Measurements from ENCODE around the gene CCDC148. TPM values are rescaled to one million over a fixed set of nuclear protein-coding genes. Genes with fewer than 3 reads are reported as not detected.
A peak's percentile ranks its signal among the peaks of the same experiment; 100 is the strongest.
"Not testable (repeated sequence)": the region's sequence is repeated elsewhere in the genome, so short reads cannot be mapped to it uniquely, and the experiment has no call there.

CCDC148 gene
- total RNA-seq, 1 experiment from 2014 or later, result 0.46 TPM

DNA sequence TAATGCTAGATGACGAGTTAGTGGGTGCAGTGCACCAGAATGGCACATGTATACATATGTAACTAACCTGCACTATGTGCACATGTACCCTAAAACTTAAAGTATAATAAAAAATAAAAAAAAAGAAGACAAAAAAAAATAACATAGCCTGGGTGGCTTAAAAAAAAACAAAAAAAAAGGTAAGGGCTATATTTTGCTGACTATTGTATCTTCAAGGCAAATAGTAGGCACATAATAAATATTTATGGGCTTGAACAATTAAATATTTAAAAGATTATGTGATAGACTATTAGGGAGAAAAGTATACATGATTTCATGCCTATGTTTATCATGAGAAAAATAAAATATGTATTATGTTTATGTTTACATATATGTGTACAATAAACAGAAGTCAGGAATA is 99.4 kb downstream of the CCDC148 start:
- no peak for DNase-seq (ENCODE audit: low read depth)

DNA sequence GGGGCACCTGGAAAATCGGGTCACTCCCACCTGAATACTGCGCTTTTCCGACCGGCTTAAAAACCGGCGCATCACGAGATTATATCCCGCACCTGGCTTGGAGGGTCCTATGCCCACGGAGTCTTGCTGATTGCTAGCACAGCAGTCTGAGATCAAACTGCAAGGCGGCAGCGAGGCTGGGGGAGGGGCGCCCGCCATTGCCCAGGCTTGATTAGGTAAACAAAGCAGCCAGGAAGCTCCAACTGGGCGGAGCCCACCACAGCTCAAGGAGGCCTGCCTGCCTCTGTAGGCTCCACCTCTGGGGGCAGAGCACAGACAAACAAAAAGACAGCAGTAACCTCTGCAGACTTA is 105.1 kb downstream of the CCDC148 start:
- not testable (repeated sequence) for DNase-seq (ENCODE audit: low read depth)

DNA sequence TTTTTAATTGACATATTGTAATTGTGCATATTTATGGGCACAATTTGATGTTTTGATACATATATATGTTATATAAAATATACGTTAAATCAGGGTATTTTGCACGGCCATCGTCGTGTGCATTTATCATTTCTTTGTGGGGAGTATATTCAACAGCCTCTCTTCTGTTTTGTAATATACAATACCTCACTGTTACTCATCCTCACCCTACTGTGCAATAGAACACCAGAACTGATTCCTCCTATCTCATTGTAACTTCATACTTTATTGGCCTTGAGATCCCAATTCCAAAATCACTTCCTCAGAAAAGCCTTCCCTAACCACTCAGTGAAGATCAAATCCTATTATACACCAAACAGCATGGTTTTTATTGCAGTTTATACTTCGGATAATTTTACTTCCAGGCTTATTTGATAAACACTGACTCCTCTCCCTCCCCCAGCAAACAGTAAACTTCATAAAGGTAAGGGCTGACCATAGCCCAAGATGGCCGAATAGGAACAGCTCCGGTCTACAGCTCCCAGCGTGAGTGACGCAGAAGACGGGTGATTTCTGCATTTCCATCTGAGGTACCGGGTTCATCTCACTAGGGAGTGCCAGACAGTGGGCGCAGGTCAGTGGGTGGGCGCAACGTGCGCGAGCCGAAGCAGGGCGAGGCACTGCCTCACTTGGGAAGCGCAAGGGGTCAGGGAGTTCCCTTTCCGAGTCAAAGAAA is 105.6 kb downstream of the CCDC148 start:
- not testable (repeated sequence) for DNase-seq (ENCODE audit: low read depth)

DNA sequence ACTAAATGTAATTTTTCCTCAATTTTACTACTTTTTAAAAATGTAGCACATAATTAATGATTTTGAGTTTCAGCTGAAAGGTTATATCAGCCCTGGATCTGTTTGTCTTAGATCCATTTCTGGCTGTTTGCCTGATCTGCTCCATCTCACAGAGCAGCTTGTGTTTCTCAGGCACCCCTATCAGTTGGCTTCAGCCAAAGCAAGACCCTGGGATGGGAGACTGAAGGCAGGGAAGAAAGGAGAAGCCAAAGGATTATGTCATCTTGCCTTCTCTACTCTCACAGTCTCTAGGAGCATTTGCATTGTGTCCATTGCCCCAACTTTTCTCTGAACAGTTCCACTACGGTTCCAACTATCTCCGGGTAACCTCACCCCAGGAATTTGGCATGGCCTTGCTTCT is 110.5 kb downstream of the CCDC148 start:
- DNase-seq (ENCODE audit: low read depth), result no peak

DNA sequence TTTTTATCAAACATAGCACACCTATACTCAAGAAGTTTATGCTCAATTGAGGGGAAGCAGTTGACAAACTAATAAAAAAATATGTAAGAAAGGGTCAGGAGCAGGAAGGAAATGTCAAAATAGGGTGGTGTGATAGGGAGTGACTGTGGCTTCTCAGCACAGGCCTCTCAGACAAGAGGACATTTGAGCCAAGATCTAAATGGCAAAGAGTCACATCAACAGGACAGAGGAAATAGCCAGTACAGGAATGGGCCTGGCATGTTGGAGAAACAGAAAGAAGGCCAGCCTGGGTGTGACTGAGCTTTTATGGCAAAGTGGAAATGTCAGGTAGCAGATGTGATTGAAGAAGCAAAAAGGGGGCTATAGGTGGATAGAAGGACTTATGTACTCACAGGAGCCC is 117.0 kb downstream of the CCDC148 start:
- DNase-seq (ENCODE audit: low read depth), result no peak

DNA sequence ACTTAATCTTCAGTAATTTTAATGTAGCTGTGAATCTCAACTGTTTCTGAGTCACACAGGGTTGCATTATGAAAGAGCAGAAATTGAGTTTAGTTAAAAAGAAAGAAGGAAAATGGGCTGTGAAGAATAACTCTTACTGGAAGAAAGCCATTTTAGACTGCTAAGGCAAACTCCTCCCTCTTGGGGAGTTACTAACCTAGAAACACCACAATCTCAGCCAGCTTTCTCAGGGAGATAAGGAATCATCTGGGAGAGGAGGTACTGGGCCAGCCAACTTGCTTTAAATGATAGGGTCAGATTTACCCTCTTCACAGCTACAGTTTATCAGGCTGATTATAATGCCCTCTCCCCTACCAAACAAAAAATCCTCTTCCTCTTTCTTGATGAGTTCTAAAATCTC is 119.5 kb downstream of the CCDC148 start:
- DNase-seq (ENCODE audit: low read depth), result no peak

DNA sequence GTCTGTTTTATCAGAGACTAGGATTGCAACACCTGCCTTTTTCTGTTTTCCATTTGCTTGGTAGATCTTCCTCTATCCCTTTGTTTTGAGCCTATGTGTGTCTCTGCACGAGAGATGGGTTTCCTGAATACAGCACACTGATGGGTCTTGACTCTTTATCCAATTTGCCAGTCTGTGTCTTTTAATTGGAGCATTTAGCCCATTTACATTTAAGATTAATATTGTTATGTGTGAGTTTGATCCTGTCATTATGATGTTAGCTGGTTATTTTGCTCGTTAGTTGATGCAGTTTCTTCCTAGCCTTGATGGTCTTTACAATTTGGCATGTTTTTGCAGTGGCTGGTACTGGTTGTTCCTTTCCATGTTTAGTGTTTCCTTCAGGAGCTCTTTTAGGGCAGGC is 124.8 kb downstream of the CCDC148 start:
- DNase-seq (ENCODE audit: low read depth), result not testable (repeated sequence)

DNA sequence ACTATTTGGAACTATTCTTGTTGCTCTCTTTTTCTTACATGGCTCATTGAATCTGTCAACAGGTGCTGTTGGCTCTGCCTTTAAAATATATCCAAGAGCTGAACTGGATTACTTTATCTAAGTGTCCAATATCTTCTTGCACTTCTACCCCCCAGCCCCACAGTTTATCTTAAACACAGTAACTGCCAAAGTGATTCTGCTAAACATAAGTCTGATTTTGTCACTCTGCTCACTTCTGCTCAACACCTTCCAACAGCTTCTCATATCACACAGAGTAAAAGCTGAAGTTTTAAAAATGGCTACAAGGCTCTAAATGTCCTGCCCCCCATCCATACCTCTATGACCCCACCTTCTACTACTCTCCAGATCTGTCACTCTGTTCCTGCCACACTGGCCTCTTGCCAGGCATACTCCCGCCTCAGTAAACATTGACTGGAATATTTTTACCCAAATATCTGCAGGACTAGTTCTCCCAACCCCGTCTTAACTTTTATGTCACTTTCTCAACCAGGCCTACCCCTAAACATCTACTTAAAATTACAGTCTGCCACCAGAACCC is 130.7 kb downstream of the CCDC148 start:
- no peak for DNase-seq (ENCODE audit: low read depth)

DNA sequence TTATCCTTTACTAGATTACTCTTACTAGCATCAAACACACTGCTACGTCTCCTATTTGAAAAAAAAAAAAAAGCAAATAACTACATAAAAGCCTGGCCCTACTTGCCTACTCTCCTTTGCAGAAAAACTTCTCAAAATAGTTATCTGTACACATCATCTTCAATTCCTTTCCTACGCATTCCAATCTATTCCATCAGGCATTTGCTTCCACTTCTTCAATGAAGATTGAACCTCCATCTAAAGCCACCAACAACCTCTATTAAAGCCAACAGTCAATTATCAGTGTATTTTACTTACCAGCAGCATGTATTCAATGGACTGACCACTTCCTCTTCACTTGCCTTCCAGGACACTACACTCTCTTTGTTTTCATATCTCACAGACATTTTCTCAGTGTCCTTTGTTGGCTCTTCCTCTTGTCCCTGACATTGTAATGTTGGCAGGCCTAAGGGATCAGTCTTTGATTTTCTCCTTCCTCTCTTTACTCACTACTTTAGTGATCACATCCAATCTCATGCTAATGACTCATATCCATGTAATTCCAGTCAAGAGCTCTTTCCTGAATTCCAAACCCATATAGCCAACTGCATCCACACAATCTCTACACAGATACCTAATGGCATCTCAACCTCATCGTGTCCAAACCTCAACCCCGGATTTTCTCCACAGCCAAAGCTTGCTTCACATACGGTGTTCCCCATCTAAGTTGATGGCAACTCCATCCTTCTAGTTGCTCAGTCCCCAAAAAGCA is 131.3 kb downstream of the CCDC148 start:
- DNase-seq (ENCODE audit: low read depth), result peak; percentile 41

DNA sequence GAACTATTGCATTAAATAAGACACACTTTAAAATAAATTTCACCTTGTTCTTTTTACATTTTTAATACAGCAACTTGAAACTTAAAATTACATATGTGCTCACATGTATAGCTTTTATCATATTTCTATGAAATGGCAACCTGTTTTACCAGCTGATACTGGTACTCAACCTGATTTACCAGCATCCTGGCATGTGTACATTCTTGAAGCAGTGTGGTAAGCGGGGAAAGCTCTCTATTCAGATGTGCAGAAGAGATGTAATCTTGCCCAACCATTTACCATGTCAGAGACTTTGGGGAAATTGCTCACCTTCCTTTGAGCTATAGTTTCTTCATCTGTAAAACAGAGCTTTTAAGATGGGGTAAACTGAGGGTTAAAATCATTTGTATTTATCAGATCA is 133.2 kb downstream of the CCDC148 start:
- no peak for DNase-seq (ENCODE audit: low read depth)

DNA sequence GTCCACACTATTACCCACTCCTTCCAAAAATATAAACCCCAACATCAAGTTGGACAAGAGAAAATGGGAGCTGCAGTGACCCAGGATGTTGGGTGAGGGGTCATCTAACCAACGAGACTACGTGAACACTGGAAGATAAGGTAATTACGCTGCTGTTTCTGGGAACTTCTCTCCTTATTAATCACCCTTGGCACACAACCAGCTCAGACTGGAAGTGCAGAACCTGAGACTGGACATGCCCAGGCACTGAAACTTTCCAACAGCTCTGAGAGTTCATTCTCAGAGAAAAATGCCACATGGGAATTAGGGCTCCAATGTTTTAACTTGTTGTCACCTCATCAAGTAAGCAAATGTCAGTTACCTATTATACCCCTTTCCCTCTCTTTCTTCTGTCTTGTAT is 135.3 kb downstream of the CCDC148 start:
- DNase-seq (ENCODE audit: low read depth), result peak; percentile 44

DNA sequence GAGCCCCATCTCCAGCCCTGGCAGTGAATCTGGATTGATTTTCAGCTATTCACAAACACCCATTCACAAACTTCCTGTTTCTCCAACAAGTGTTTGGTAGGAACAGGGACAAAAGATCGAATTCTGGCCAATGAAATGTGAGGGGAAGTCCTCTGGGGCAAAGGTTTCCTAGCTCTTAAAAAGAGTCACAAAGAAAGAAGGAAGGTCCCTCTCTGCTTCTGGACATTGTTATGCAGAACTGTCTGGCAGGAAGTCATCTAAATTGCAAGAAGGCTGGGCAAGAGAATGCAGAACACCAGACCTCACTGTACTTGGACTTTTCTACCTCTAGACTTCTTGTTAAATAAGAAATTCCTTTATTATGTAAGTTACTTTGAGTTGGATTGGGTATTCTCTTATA is 137.3 kb downstream of the CCDC148 start:
- no peak for DNase-seq (ENCODE audit: low read depth)

DNA sequence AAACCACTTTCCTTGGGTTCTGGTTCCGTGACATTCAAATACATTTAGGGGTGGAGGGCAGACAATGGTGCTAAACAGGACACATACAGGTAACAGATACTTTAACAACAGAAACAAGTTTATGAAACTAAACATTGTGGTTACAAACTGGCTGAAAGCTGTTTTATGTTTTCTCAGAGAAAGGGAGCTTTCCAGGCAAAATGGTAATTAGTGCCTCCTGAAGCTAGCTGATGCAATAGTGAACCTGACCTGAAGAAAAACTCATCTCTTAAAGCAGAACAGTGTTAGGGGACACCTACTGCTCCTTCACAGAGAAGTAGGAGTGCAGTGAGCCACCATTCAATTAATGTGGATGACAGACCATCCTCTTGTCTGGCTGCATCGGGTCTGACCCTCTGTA is 138.9 kb downstream of the CCDC148 start:
- no peak for DNase-seq (ENCODE audit: low read depth)

DNA sequence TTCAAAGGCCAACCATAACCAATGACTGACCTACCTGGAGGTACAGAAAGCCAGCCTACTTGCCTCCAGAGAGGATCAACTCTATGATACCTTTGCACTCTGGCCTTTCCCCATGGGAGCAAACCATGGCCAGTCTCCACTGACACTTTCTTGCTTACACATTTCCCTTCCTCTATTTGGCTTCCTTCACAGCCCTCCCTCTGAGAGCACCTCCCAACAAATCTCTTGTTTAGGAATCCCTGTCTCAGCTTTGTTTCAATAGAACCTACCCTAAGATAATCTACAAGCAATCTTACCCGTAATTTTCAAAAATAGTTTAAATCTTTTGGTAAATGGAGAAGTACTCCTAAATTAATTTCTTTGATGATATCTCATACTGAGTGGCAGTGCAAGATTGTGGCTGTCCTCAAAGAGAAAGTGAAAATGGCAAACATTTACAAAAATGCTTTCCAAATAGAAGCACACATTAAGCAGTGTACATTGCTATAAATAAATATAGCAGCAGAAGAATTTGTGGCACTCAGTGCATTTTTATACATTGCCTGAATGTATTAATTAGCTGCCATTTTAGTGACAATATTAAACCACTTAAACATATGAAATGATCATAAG is 140.6 kb downstream of the CCDC148 start:
- no peak for DNase-seq (ENCODE audit: low read depth)

DNA sequence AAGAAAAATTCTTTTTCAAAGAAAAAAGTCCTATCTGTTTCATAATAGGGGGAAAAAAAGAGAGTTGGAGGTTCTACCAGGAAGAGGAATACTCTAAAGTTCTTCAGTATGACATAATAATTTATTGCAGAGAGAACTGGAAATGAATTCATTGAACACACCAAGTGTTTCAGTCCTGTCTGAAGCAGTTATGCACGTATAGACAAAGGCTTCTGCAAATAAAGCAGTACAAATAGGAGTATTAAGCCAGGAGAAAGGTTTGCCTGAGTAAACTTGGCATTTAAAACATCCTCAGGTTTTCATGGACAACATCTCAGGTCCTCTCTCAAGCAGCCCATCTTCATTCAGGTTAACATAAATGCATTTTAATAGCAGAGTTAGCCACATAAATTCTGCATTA is 141.6 kb downstream of the CCDC148 start:
- no peak for DNase-seq (ENCODE audit: low read depth)

DNA sequence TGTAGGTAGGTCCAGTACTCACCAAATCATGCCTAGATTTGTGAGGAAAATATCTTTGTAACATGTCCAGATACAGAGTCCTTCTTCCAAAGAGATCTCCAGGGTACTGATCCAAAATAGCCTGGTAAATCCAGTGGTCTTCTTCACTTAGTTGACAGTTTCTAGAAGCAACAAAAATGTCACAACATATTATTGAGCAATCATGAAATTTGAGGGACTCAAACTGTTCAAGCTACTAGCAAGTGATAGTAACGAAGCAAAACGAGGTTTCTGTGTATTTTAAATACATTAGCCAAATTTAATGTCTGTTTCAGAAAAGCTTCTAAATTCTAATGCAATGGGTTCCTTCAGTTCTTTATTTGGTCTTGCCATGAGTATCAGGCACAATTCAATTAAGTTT is 142.8 kb downstream of the CCDC148 start:
- DNase-seq (ENCODE audit: low read depth), result no peak

DNA sequence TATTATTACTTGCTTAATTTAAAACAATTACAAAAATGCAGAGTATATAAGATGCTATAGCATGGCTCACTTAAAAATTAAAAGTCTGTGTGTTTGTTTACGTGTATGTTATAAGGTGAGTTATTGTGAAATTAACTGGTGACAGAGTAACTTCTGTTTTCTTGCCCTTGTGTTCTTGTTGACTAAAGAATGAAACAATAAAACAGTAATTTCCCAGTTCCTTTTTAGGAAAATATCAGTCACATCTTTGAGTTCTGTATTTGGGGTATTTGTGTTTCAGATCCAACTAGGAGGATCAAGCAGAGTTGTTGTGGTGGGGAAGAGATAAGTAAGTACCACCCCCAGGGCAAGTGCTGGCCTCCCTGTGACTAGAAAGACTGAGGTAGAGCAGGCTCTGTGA is 143.6 kb downstream of the CCDC148 start:
- no peak for DNase-seq (ENCODE audit: low read depth)

DNA sequence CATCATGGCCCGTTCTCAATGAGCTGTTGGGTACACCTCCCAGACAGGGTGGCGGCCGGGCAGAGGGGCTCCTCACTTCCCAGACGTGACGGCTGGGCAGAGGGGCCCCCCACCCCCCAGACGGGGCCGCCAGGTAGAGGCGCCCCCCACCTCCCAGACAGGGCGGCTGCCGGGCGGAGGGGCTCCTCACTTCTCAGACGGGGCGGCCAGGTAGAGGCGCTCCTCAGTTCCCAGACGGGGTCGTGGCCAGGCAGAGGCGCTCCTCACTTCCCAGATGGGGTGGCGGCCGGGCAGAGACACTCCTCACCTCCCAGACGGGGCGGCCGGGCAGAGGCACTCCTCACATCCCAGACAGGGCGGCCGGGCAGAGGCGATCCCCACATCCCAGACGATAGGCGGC is 146.1 kb downstream of the CCDC148 start:
- DNase-seq (ENCODE audit: low read depth), result not testable (repeated sequence)

DNA sequence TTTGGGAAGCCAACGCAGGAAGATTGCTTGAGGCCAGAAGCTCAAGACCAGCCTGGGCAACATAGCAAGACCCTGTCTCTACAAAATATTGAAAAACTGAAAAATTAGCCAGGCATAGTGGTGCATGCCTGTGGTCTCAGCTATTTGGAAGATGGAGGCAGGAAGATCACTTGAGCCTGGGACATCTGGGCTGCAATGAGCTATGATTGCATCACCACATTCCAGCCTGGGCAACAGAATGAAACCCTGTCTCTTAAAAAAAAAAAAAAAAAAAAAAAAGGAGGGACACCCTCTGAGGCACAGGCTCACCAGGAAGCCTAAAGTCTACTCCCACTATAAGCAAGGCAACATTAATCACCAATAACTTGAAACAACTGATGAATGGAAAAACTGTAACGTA is 151.1 kb downstream of the CCDC148 start:
- no peak for DNase-seq (ENCODE audit: low read depth)

DNA sequence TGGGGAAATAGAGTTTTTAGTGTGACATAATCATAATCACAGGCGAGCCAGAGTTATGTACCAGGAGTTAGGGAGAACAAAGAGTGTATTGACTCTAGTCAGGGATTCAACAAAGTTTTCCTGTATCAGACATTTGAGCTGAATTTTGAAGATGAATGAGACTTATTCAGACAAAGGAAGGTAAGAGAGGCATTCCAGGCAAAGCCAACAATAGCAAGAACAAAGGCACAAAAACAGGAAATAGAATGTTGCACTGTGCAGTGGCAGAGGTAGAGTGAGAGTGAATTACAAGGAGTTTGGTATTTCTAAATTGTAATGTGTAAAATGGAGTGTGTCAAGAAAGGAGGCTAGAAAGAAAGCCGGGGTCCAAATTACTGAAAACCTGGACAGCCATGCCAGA is 156.2 kb downstream of the CCDC148 start:
- no peak for DNase-seq (ENCODE audit: low read depth)

DNA sequence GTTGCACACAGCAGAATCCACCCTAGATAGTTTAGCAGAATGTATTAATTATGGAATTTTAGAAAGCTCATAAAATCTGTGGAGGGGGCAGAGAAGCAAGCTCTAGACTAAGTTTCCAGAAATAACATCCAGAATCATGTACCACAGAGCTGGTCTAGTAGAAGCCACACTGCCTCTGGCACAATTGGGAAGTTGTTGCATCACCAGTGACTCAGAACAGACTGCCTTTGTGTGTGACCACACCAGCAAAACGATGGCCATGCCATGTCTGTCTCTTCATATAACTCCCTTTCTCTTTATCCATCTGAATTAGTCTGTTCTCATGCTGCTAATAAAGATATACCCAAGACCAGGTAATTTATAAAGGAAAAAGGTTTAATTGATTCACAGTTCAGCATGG is 158.9 kb downstream of the CCDC148 start:
- DNase-seq (ENCODE audit: low read depth), result peak; percentile 30

DNA sequence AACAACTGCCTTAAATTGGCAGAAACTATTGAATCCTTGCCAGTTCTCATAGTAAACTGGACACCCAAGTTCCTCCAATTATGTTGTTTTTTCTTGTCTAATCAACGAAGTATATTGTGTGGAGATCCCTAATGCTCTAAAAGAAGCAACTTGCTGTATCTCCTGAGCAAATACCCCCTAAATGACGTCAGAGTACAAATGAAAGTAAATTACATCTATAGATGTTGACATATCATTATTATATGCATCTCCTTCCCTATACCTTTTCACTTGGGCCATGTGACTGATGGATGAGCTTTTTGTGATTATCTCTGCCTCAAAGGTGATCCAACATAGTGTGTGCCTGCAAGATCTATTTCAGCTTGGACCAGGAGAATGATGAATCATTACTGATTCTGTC is 159.4 kb downstream of the CCDC148 start:
- no peak for DNase-seq (ENCODE audit: low read depth)

DNA sequence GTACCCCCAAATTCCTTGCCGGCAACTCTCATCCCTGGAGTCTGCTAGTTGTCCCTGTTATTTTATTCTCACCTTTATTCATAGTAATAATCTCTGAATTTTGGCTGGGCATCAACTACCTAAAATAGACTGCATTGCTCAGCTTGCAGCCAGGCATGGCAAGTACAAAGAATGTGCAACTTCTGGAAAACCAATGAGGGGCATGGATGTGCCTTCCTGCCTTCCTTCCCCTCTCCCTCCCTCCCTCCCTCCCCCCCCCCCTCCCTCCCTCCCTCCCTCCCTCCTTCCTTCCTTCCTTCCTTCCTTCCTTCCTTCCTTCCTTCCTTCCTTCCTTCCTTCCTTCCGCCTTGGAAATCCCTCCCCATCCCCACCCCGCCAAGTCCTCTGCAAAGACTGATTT is 162.8 kb downstream of the CCDC148 start:
- DNase-seq (ENCODE audit: low read depth), result no peak
